Panc1 (cell line): ENCODE measurements around the gene CACTIN. TPM values are rescaled to one million over a fixed set of nuclear protein-coding genes. Genes with fewer than 3 reads are reported as not detected.
A peak's percentile ranks its signal among the peaks of the same experiment; 100 is the strongest.

ENCODE experiments used
- ATAC-seq: fragments of 200-7000 bp; cut with Tn5 transposase; 2 replicates; pipeline ENCODE4 v1.9.1; 2020; ENCODE audit warnings: mild to moderate bottlenecking, moderate library complexity
- BruUV-seq: library from RNA; stranded (reverse); fragments of 400-500 nt; replicated peaks from 2 replicates; lab custom pipeline; 2021; lab: Mats Ljungman, UMichigan
- CTCF ChIA-PET: fragments of 300-600 bp; sonication (Branson Sonifier 250); formaldehyde crosslinking; loops from one replicate; lab custom pipeline; 2022; ENCODE audit warnings: antibody characterized with exemption; lab: Charles Lee
- POLR2A ChIA-PET: fragments of 300-600 bp; sonication (Branson Sonifier 250); formaldehyde crosslinking; loops from one replicate; lab custom pipeline; 2022; ENCODE audit warnings: antibody characterized with exemption; lab: Charles Lee
- DNase-seq: peaks from one replicate; pipeline ENCODE4 v3.0.0-alpha.2; 2010; ENCODE audit warnings: low read depth, low spot score
- H3K27ac ChIP-seq: 2 replicates; pipeline ENCODE4 v1.5.1; 2011; ENCODE audit warnings: mild to moderate bottlenecking, low read length, inconsistent platforms
- H3K27me3 ChIP-seq: fragments of 200-500 bp; sonication (Bioruptor generic); 2 replicates; pipeline ENCODE4 v1.6.0; 2014; ENCODE audit warnings: low read length, inconsistent platforms; ENCODE audit not compliant: control insufficient read depth, insufficient read depth
- H3K36me3 ChIP-seq: fragments of 200-500 bp; sonication (Bioruptor generic); 2 replicates; pipeline ENCODE4 v1.5.1; 2014; ENCODE audit warnings: inconsistent platforms, mild to moderate bottlenecking, low read length, moderate library complexity; ENCODE audit not compliant: control insufficient read depth, insufficient read depth
- H3K4me1 ChIP-seq: 2 replicates; pipeline ENCODE4 v1.5.1; 2011; ENCODE audit warnings: inconsistent platforms, mild to moderate bottlenecking, low read length, moderate library complexity; ENCODE audit not compliant: control insufficient read depth, insufficient read depth
- H3K4me3 ChIP-seq, 2 experiments: 2 replicates each; pipeline ENCODE4 v1.5.1; 2011 to 2012; ENCODE audit warnings: low read depth in 2 of 2, low read length in 2 of 2, mild to moderate bottlenecking in 2 of 2, inconsistent platforms in 1 of 2, moderate library complexity in 1 of 2
- H3K9me3 ChIP-seq: fragments of 200-500 bp; sonication (Bioruptor generic); 2 replicates; pipeline ENCODE4 v1.5.1; 2014; ENCODE audit warnings: low read depth, mild to moderate bottlenecking, inconsistent platforms, low read length, moderate library complexity; ENCODE audit not compliant: control insufficient read depth, insufficient read depth
- CTCF ChIP-seq: fragments of 450-650 bp; IDR thresholded peaks from 2 replicates; pipeline ENCODE4 v1.5.1; 2017; ENCODE audit warnings: mild to moderate bottlenecking
- POLR2AphosphoS5 ChIP-seq: IDR thresholded peaks from 2 replicates; pipeline ENCODE4 v1.6.1; 2012; ENCODE audit warnings: mild to moderate bottlenecking, low read depth, low read length, moderate library complexity
- REST ChIP-seq, 2 experiments: IDR thresholded peaks; 2 replicates each; pipeline ENCODE4 v1.6.1; 2011 to 2012; ENCODE audit warnings: low read depth in 2 of 2, control low read depth in 1 of 2, low read length in 1 of 2, mild to moderate bottlenecking in 1 of 2, moderate library complexity in 1 of 2; ENCODE audit not compliant: insufficient read depth in 1 of 2
- SIN3A ChIP-seq: IDR thresholded peaks from 2 replicates; pipeline ENCODE4 v1.6.1; 2012; ENCODE audit warnings: low read depth, mild to moderate bottlenecking, low read length, moderate library complexity, borderline replicate concordance; ENCODE audit not compliant: insufficient read depth
- TCF7L2 ChIP-seq: IDR thresholded peaks from 2 replicates; pipeline ENCODE4 v1.6.1; 2011; ENCODE audit warnings: mild to moderate bottlenecking, low read depth, low read length, inconsistent platforms
- in situ Hi-C: cut with HindIII; loops from 2 replicates; pipeline ENCODE4 v1.10.0; 2016; ENCODE audit warnings: low sequenced_read_pairs, low pct_unique_long_range_greater_than_20kb
- intact Hi-C: fragments of 100-400 bp; cut with micrococcal nuclease; formaldehyde crosslinking; loops from one replicate; pipeline ENCODE4 v1.10.0; 2022; ENCODE audit not compliant: unreplicated experiment
- total RNA-seq: library from RNA; stranded (reverse); gene quantifications from one replicate; pipeline ENCODE4 v1.2.1, GENCODE V29; 2021; ENCODE audit not compliant: unreplicated experiment

Gene CACTIN
- total RNA-seq, 1 experiment from 2014 or later: 25.2 TPM

- Histone ChIP-seq H3K9me3 (no peaks in the 10 kb centered on the region), H3K4me1 (peaks cover 4% of the 10 kb centered on the region), H3K4me3 (no peak overlapping the region), H3K36me3 (no peaks in the 10 kb centered on the region), H3K27me3 (no peaks in the 10 kb centered on the region), H3K27ac (no peak overlapping the region)
- intact Hi-C loops: no loop called here
- no TSS peak for BruUV-seq
- DNase-seq: no peak
- CTCF ChIA-PET: no interaction called here
- TF ChIP-seq CTCF: no peak
- TF ChIP-seq POLR2AphosphoS5: no peak
- TF ChIP-seq SIN3A: no peak
- no peak for TF ChIP-seq TCF7L2
- TF ChIP-seq REST (IDR thresholded peaks at IDR 0.05; ENCODE audit: insufficient read depth in 1 of 2, low read depth in 2 of 2, low read length in 1 of 2): no peak
- ATAC-seq: peak; percentile 11; the same call in 1 of the 2 replicates
- in situ Hi-C loops: no loop called here
- POLR2A ChIA-PET: no interaction called here
These were observed 18.4 kb upstream of the CACTIN start for GRCh38 chr19:3645067-3645396.

GRCh38 chr19:3644351-3645066 lies 17.9 kb upstream of the CACTIN start:
- in situ Hi-C loops: no loop called here
- no peaks in the 10 kb centered on the region for H3K36me3 ChIP-seq
- intact Hi-C loops: no loop called here
- H3K9me3 ChIP-seq: no peaks in the 10 kb centered on the region
- no peak overlapping the region for H3K4me3 ChIP-seq
- no peak overlapping the region for H3K27ac ChIP-seq
- H3K4me1 ChIP-seq: peaks cover 4% of the 10 kb centered on the region
- H3K27me3 ChIP-seq: no peaks in the 10 kb centered on the region
- TF ChIP-seq POLR2AphosphoS5 (no peak), REST (IDR thresholded peaks at IDR 0.05; ENCODE audit: insufficient read depth in 1 of 2, low read depth in 2 of 2, low read length in 1 of 2) (no peak), SIN3A (no peak), TCF7L2 (no peak), CTCF (no peak)
- CTCF ChIA-PET: interaction anchor here (0.6 kb wide), 1 partner anchor 64 kb away, joined by 6 read pairs; no protein-coding TSS in a partner anchor
- ATAC-seq: peak; percentile 37
- POLR2A ChIA-PET: no interaction called here
- DNase-seq: no peak
- BruUV-seq: no TSS peak
